ENCODE results near the gene SYCP1. TPM values are rescaled to one million over a fixed set of nuclear protein-coding genes. Genes with fewer than 3 reads are reported as not detected.

Gene SYCP1
- total RNA-seq, result not detected in 2 replicates

GRCh38 chr1:114854693-114855320 lies at the start of gene SYCP1:
Gene SYCP1 (plus strand): TSS chr1:114854863. CDS start chr1:114855465, 602 bp downstream.

GRCh38 chr1:115029526-115029925 lies 174.9 kb downstream of the SYCP1 start, which contains the start of gene TSHB:
Gene TSHB (plus strand): TSS chr1:115029826. CDS start chr1:115033363, 3,537 bp downstream.

Other genes with a start within 250 kb of the SYCP1 start
- gene DENND2C, start 184.8 kb upstream of the SYCP1 start, total RNA-seq, result 0.86 and 1.3 TPM in 2 replicates
- gene AMPD1, start 159.3 kb upstream of the SYCP1 start, total RNA-seq, result not detected in 2 replicates
- 164 and 186 TPM in 2 replicates for gene NRAS, start 138.1 kb upstream of the SYCP1 start, total RNA-seq
- gene CSDE1, start 96.9 kb upstream of the SYCP1 start, total RNA-seq, result 579 and 580 TPM in 2 replicates
- gene SIKE1, start 74.2 kb upstream of the SYCP1 start, total RNA-seq, result 51.9 and 53.7 TPM in 2 replicates
- not detected in 2 replicates for gene TSHB, start 175.0 kb downstream of the SYCP1 start, total RNA-seq
- 1.1 and 2.0 TPM in 2 replicates for gene TSPAN2, start 234.6 kb downstream of the SYCP1 start, total RNA-seq

All from thoracic aorta endothelial cell (primary cell).